T-helper 1 cell treated with Interleukin-12 subunit alpha and Interleukin-12 subunit beta and Interleukin-4 antibody, amounts not matched to agents 30 μg/mL and 1 μg/mL, for 36 hours (primary cell): ENCODE data around the gene MTPN.

Experiments
- H3K27ac Mint-ChIP-seq: one replicate; pipeline ENCODE4 v1.8.0; 2021; ENCODE audit warnings: mild to moderate bottlenecking, mixed read lengths
- H3K27me3 Mint-ChIP-seq: one replicate; pipeline ENCODE4 v1.8.0; 2021; ENCODE audit warnings: low read depth, mixed read lengths
- H3K36me3 Mint-ChIP-seq: one replicate; pipeline ENCODE4 v1.8.0; 2021; ENCODE audit warnings: low read depth, mixed read lengths
- H3K4me1 Mint-ChIP-seq: one replicate; pipeline ENCODE4 v1.8.0; 2021; ENCODE audit warnings: low read depth, mixed read lengths
- H3K4me3 Mint-ChIP-seq: one replicate; pipeline ENCODE4 v1.8.0; 2021; ENCODE audit warnings: mild to moderate bottlenecking, moderate library complexity, mixed read lengths
- H3K9me3 Mint-ChIP-seq: one replicate; pipeline ENCODE4 v1.8.0; 2021; ENCODE audit warnings: mixed read lengths

The MTPN gene

DNA sequence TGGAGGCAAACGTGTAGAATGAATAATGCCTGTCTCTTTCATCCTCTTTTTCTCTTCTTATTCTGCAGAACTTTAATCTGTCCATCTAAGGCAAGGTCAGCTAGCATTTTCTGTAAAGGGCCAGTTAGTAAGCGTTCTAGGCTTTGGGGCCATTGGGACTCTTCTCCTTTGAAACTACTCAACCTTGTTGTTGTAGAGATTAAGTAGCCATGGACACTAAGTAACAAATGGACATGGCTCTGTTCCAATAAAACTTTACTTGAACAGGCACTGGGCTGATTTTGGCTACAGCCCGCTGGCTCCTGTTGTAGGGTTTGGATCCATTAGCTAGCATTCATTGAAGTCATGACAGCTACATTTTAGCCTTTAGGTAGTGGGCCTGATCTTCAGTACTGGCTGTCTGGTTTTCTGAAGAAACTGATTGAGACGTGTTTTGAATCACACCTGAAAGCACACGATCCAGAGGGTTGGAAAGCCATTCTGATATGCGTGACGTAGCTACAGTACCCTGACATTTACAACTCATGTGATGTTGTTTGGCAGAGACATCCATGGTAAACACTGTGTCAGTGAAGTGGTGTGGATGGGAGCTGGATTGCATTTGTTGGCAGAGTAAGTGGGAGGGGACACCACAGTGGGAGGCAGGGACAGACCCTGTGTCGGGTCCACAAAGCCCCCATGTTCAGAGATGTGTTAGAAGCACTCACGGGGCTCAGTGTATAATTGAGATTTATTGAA is 92.5 kb downstream of the MTPN start:
- no peaks in the 10 kb centered on the region for H3K9me3 Mint-ChIP-seq
- no peak overlapping the region for H3K27ac Mint-ChIP-seq
- no peak overlapping the region for H3K4me3 Mint-ChIP-seq
- no peaks in the 10 kb centered on the region for H3K36me3 Mint-ChIP-seq
- H3K4me1 Mint-ChIP-seq = no peaks in the 10 kb centered on the region
- no peaks in the 10 kb centered on the region for H3K27me3 Mint-ChIP-seq

DNA sequence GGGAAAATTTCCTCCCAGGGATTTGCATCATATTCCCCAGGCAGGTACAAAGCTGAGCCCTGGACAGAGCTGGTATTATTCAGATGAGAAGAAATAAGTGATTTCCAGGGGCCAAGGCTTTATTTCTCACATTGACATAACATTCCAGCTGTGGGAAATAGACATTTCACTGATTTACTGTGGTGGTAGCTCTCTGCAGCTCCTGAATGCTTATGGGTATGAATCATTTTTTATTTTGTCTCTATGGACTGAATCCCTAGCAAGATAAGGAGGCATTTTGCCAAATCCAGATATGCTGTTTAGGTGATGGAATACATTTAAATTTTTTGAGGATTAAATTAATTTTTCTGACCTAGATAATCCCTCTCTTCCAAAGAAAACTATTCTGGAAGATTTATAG is 97.9 kb downstream of the MTPN start:
- no peaks in the 10 kb centered on the region for H3K27me3 Mint-ChIP-seq
- H3K4me3 Mint-ChIP-seq = no peak overlapping the region
- no peaks in the 10 kb centered on the region for H3K36me3 Mint-ChIP-seq
- no peak overlapping the region for H3K27ac Mint-ChIP-seq
- H3K9me3 Mint-ChIP-seq = no peaks in the 10 kb centered on the region
- H3K4me1 Mint-ChIP-seq = no peaks in the 10 kb centered on the region

DNA sequence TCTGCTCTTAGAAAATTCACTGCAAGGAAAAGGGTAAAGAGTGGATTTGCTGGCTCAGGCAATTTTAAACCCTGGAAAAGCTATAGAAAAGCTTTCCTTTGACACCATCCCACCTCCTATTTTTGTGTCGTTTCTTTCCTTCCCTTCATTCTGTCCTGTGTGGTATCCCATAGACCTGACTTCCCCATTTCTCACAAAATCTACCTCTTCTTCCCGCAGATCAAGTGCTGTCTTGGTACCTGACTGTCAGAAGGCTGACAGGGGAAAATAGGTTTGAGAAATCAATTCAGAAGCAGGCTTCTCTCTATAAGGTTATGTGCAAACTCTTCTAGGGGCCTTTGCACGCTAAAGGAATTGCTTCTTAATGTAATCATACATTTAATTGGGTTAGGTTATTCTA is 98.9 kb downstream of the MTPN start:
- Mint-ChIP-seq H3K27ac (no peak overlapping the region), H3K36me3 (no peaks in the 10 kb centered on the region), H3K27me3 (no peaks in the 10 kb centered on the region)

DNA sequence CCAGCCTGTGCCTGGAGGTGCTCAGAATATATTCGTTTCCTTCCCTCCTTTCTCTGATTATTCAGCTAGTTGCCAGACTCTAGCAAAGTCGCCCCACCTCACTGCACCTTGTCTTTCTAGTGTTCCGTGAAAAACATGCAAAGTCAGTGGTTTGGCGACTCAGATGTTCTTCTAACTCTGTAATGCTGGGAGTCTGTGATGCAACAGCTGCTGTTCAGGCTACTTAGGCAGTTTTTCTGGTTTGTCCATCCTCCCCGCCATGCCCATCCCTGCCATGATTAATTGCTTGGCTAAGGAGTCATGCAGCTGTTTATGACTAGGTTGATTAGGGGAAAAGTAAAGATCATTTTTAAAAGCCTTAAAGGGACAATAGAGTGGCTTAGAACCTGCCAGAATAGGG is 99.4 kb downstream of the MTPN start:
- Mint-ChIP-seq H3K9me3 (no peaks in the 10 kb centered on the region), H3K27me3 (no peaks in the 10 kb centered on the region), H3K27ac (no peak overlapping the region), H3K36me3 (no peaks in the 10 kb centered on the region), H3K4me3 (no peak overlapping the region), H3K4me1 (no peaks in the 10 kb centered on the region)

More for the DNA sequence above, 98.9 kb downstream of the MTPN start:
- Mint-ChIP-seq H3K4me3 (no peak overlapping the region), H3K9me3 (no peaks in the 10 kb centered on the region), H3K4me1 (no peaks in the 10 kb centered on the region)
